GM08714 (cell line): ENCODE measurements around the gene EHD4.

ENCODE experiments used
- H3K4me3 ChIP-seq: fragments of 200-500 bp; sonication (Bioruptor generic); 2 replicates; pipeline ENCODE4 v1.5.1; 2014; ENCODE audit warnings: mild to moderate bottlenecking, low read length, inconsistent platforms
- ZNF274 ChIP-seq: IDR thresholded peaks from 2 replicates; pipeline ENCODE4 v1.6.1; 2012; ENCODE audit warnings: mild to moderate bottlenecking, low read depth, low read length

Gene EHD4

DNA sequence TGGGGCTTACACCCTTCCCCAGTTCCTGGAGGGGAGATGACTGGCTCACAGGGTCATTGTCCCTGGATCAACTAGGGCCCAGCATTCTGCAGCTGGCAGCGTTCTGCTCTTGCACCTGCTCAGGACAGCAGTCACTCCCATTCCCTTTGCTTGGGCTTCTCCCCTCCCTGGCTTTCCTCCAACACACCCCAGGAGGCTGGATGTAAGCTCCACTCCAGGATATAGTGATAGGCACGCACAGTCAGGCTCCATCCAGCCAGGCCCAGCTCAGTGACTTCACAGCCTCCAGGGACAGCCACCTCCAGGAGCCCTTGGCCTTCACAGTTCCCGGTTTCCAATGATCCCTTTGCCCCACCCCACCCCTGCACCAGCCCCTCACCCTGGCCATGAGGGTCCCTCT is 80.4 kb downstream of the EHD4 start:
- TF ChIP-seq ZNF274: no peak
- no peak overlapping the region for H3K4me3 ChIP-seq

DNA sequence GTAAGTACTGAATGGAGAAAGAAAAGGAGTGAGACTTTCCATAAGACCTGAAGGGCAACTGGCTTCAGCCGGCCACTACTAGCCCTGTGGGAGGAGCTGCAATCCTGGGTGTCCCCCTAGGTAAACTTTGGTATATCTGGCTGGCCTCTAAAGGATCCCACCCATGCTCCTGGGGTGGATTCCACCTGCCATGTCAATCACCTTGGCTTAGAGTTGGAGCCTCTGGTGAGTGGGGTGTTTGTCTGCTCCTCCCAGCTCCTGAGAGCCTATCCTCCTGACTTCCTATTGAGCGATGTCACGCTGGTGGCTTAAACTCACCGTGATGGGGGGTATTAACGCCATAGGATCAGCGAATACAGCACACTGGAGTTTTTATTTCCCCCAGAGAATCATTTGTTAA is 81.1 kb downstream of the EHD4 start:
- TF ChIP-seq ZNF274: no peak
- no peak overlapping the region for H3K4me3 ChIP-seq

DNA sequence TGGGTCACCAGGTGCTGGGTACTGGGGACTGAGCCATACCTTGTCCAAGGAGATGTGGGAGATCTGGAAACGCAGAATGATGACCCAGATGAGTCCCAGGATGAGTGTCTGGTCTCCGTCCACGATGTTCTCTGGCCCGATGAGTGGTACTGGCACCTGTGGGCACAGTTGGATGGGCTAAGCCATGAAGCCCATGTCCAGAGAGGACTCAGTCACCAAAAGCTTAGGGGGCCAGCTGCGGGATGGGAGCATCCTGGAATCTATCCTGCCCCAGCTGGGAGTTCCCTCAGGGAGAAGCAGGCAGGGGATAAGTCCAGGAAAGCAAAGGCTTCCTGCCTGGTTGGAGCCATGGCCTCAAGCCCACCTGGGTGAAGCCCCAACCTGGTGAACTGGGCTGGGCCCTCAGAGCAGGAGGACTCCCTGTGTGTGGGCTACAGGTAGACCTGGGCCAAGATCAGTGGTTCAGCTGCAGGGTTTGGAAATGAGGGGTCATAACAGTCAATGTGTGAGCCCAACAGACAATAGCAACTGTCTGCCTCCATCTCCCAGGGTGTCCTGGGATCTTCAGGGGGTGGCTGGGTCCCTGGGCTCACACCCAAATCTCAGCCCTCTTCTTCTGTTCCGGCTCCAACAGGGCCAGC is 82.2 kb downstream of the EHD4 start:
- no peak for TF ChIP-seq ZNF274
- H3K4me3 ChIP-seq: no peak overlapping the region

DNA sequence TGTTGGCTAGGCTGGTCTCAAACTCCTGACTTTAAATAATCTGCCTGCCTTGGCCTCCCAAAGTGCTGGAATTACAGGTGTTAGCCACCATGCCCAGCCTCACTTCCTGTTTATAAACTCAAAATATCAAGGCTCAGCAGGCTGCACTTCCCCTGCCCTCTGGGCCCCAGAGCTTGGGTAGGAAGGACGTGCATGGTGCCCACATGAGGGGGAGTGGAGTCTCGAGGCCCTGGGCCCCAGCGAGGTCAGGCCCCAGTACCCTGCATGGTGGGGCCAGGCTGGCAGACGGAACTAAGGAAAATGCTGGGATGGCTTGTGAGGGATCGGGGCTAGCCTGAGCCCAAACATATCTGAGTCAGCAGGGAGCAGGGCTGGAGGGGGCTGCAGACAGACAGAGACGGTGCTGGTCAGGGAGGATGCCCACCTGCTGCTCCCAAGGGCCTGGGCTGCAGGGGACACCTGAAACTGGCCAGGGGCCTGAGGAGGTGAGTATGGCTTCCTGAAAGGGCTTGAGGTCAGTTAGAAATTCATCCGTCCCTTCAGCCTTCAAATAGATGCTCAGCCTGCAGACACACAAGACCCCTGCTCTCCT is 83.6 kb downstream of the EHD4 start:
- TF ChIP-seq ZNF274: no peak
- H3K4me3 ChIP-seq: no peak overlapping the region

GRCh38 chr15:41887893-41888292 is 84.5 kb downstream of the EHD4 start:
- no peak for TF ChIP-seq ZNF274
- H3K4me3 ChIP-seq: no peak overlapping the region

DNA sequence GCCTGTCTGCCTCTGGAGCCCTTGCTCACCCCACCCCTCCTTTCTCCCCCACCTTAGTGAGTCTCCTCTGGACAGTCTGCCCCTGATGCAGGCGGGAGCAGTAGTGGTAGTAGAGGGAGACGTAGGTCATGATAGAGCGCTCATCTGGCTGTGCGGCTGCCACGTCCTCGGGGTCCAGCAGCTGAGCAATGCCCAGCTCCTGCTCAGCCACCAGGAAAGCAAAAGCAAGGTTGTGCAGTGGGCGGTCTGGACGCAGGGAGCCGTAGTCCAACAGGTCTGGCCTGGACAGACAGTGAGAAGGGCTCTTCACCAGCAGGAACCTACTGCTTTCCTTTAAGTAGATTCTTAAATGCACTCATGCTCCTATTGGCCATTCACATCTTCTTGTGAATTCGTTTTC is 85.2 kb downstream of the EHD4 start:
- TF ChIP-seq ZNF274: no peak
- H3K4me3 ChIP-seq: no peak overlapping the region

GRCh38 chr15:41886741-41887140 is 85.6 kb downstream of the EHD4 start:
- no peak for TF ChIP-seq ZNF274

GRCh38 chr15:41885841-41886240 is 86.5 kb downstream of the EHD4 start:
- H3K4me3 ChIP-seq: no peak overlapping the region
- no peak for TF ChIP-seq ZNF274

More at GRCh38 chr15:41886741-41887140, 85.6 kb downstream of the EHD4 start:
- H3K4me3 ChIP-seq: no peak overlapping the region

- TF ChIP-seq ZNF274: no peak
- H3K4me3 ChIP-seq: no peak overlapping the region
Measured at GRCh38 chr15:41885321-41885720, 87.0 kb downstream of the EHD4 start.

- no peak for TF ChIP-seq ZNF274
Measured at GRCh38 chr15:41884458-41884857, 87.9 kb downstream of the EHD4 start.

DNA sequence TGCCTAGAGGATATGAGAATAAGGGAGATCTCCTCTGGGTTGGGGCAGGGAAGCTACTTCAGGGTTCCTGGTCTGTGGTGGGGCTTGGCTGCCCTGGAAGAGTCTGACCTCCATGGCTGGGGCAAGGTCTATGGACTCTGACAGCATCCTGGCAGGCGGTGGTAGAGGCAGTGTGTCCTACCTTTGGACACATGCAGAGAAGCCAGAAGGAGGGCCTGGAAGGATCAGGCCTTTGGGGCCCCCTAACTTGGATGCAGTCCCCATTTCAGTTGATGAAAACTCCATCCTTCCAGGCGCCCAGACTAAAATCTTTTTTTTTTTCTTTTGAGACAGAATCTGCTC is 88.9 kb downstream of the EHD4 start:
- no peak overlapping the region for H3K4me3 ChIP-seq
- TF ChIP-seq ZNF274: no peak

More at GRCh38 chr15:41884458-41884857, 87.9 kb downstream of the EHD4 start:
- H3K4me3 ChIP-seq: no peak overlapping the region

GRCh38 chr15:41882689-41883483 is 89.5 kb downstream of the EHD4 start:
- no peak overlapping the region for H3K4me3 ChIP-seq
- no peak for TF ChIP-seq ZNF274

DNA sequence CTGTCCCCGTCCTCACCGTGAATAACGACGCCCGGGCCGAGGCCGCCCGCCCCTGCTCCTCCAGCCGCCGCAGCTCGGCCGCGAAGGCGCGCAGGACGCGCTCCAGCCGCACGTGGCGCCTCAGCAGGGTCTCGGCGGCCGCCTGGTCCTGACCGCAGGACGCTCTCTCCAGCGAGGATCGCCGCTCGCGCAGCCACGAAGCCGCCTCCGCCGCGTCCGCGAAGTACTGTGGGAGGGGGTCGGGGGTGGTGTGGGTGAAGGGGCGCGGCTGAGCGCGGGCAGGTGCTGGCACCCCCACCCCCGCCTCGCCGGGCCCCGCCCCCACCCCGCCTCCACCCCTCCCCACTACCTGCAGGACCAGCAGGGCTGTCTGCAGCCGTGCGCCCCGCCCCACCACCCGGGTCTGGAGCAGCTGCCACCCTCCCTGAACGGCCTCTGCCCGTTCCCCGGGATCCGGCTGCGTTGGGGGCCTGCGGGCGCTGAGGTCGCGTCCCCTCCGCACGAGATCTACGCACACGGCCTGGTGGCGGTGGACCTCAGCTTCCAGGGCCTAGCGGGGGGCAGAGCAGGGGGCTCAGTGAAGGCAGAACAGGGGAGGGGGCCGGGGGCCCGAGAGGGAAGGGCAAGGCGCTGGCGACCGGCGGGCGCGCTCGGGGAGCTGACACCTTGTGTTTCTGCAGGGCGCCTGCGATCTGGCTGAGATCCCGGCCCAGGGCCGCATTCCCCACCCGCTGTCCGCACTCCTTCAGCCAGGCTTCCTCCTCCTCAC is 90.3 kb downstream of the EHD4 start:
- H3K4me3 ChIP-seq: no peak overlapping the region

DNA sequence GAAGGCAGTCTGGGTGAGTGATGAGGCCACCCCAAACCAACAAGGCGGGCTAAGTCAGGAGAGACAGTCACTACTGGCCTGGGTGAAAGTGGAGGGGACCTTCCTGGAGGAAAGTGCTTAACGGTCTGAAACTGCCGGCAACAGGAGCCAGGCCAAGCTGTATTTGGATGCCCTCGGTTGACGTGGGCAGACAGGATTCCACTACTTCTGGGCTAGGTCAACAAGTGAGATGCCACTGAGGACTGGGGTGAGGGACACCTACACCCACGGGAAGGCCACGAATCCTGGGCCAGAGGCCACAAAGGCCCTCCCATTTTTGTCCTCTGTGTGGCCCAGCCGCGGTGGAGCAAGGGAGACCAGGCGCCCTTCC is 90.8 kb downstream of the EHD4 start:
- no peak overlapping the region for H3K4me3 ChIP-seq
- no peak for TF ChIP-seq ZNF274

More for the DNA sequence above, 90.3 kb downstream of the EHD4 start:
- TF ChIP-seq ZNF274: no peak
